T-cell (primary cell): ENCODE results near the gene GAL3ST3. TPM values are rescaled to one million over a fixed set of nuclear protein-coding genes. Genes with fewer than 3 reads are reported as not detected.
A peak's percentile ranks its signal among the peaks of the same experiment; 100 is the strongest.

Experiments used
- ATAC-seq, 4 experiments: fragments of 200-7000 bp in 3 of 4; fragments of 150-1000 bp in 1 of 4; cut with Tn5 transposase; replicated peaks in 1 of 4; 1 replicate in 3 of 4; 2 replicates in 1 of 4; pipeline ENCODE4 v1.10.0; 2021; ENCODE audit warnings: moderate library complexity in 3 of 4, mild to moderate bottlenecking in 2 of 4, moderate number of reproducible peaks in 1 of 4
- CTCF ChIA-PET, 2 donors: fragments of 300-600 bp; sonication (Branson Sonifier 250); formaldehyde crosslinking; loops; one replicate each; lab custom pipeline; 2022; ENCODE audit warnings: antibody characterized with exemption in 2 of 2; lab: Charles Lee
- POLR2A ChIA-PET, 2 donors: fragments of 300-600 bp; sonication (Branson Sonifier 250); formaldehyde crosslinking; loops; one replicate each; lab custom pipeline; 2022; ENCODE audit warnings: antibody characterized with exemption in 2 of 2; lab: Charles Lee
- DNase-seq, 35 experiments: peaks; one replicate each; pipeline versions ENCODE4 v3.0.0 to v3.0.0-alpha.2; 2013 to 2023
- H3K27ac ChIP-seq: one replicate; pipeline ENCODE4 v1.5.1; 2013; ENCODE audit warnings: low read length
- H3K27me3 ChIP-seq, 2 experiments: replicated peaks in 1 of 2; 1 replicate in 1 of 2; 2 replicates in 1 of 2; pipeline versions ENCODE4 v1.6.1 to v1.7.0; 2013; ENCODE audit warnings: low read length in 1 of 2, mixed read lengths in 1 of 2; ENCODE audit not compliant: control insufficient read depth in 2 of 2, insufficient read depth in 2 of 2; ENCODE audit errors: extremely low read depth in 1 of 2
- H3K36me3 ChIP-seq, 2 donors: 1 replicate in 1 of 2; 2 replicates in 1 of 2; pipeline versions ENCODE4 v1.6.1 to v1.7.0; 2013; ENCODE audit warnings: low read length in 1 of 2; ENCODE audit not compliant: control insufficient read depth in 2 of 2, insufficient read depth in 1 of 2; ENCODE audit errors: extremely low read depth in 1 of 2
- H3K4me1 ChIP-seq, 2 experiments: 1 replicate in 1 of 2; 2 replicates in 1 of 2; pipeline versions ENCODE4 v1.6.1 to v1.7.0; 2013; ENCODE audit warnings: low read length in 2 of 2, mixed read lengths in 1 of 2; ENCODE audit not compliant: insufficient read depth in 2 of 2, control insufficient read depth in 1 of 2; ENCODE audit errors: extremely low read depth in 1 of 2
- H3K4me3 ChIP-seq, 2 donors: 1 replicate in 1 of 2; 2 replicates in 1 of 2; pipeline versions ENCODE4 v1.5.1 to v1.7.0; 2013; ENCODE audit warnings: mild to moderate bottlenecking in 2 of 2, low read length in 1 of 2, moderate library complexity in 1 of 2; ENCODE audit not compliant: control insufficient read depth in 1 of 2; ENCODE audit errors: extremely low read depth in 1 of 2
- H3K9me3 ChIP-seq: 2 replicates; pipeline ENCODE4 v1.7.0; 2013
- H3K27ac Mint-ChIP-seq, 2 donors: one replicate each; pipeline ENCODE4 v1.8.0; 2020 to 2021; ENCODE audit warnings: mild to moderate bottlenecking in 2 of 2, mixed read lengths in 2 of 2
- H3K27me3 Mint-ChIP-seq, 2 donors: one replicate each; pipeline ENCODE4 v1.8.0; 2021 to 2022; ENCODE audit warnings: mixed read lengths in 2 of 2
- H3K36me3 Mint-ChIP-seq: one replicate; pipeline ENCODE4 v1.8.0; 2021; ENCODE audit warnings: mixed read lengths
- H3K4me1 Mint-ChIP-seq, 3 donors: one replicate each; pipeline ENCODE4 v1.8.0; 2020 to 2022; ENCODE audit warnings: mixed read lengths in 3 of 3, mild to moderate bottlenecking in 1 of 3
- H3K4me3 Mint-ChIP-seq, 3 donors: one replicate each; pipeline ENCODE4 v1.8.0; 2020 to 2022; ENCODE audit warnings: mild to moderate bottlenecking in 3 of 3, mixed read lengths in 3 of 3, moderate library complexity in 3 of 3
- H3K9me3 Mint-ChIP-seq, 3 donors: one replicate each; pipeline ENCODE4 v1.8.0; 2020 to 2022; ENCODE audit warnings: mixed read lengths in 3 of 3
- WGBS: methylation state at CpG from one replicate; pipeline ENCODE4 v1.1.5; 2013; ENCODE audit warnings: missing lambda C conversion rate; ENCODE audit not compliant: insufficient coverage; 5-methylcytosine and 5-hydroxymethylcytosine counted together
- total RNA-seq, 35 experiments: library from RNA in 6 of 35; stranded (reverse) in 6 of 35; fragments of 120-200 nt in 1 of 35; gene quantifications; one replicate each; pipeline versions ENCODE4 v1.2.1 to v1.2.4 and lab custom pipeline; 2013 to 2026

The GAL3ST3 gene
- total RNA-seq, 5 donors from 2014 or later (not counting 1 experiment from before 2014, with no cell fraction given): 0.18 TPM; not detected in 4

GRCh38 chr11:66015936-66016792, 32.8 kb downstream of the GAL3ST3 start:
- WGBS: 88% methylated on average over 17 of the region's 18 CpGs
- H3K36me3 ChIP-seq: no peaks in the 10 kb centered on the region
- no peaks in the 10 kb centered on the region for H3K9me3 Mint-ChIP-seq
- no peak for ATAC-seq
- H3K9me3 ChIP-seq: no peaks in the 10 kb centered on the region
- no peak for DNase-seq
- H3K36me3 Mint-ChIP-seq: no peaks in the 10 kb centered on the region
- peaks cover 4 to 16% of the 10 kb centered on the region in 2 donors for H3K27me3 Mint-ChIP-seq
- H3K27me3 ChIP-seq: peaks cover 2 to 33% of the 10 kb centered on the region in 2 experiments
- peaks cover 0 to 9% (median 0%) of the 10 kb centered on the region in 3 donors for H3K4me1 Mint-ChIP-seq
- H3K4me3 Mint-ChIP-seq: no peak overlapping the region
- H3K4me1 ChIP-seq: peaks cover 0 to 12% of the 10 kb centered on the region in 2 experiments
- ChIA-PET POLR2A (no interaction called here), CTCF (interaction anchor here in 1 of 2 donors (1.0 kb wide), 1 partner anchor 49 kb away, joined by 3 read pairs; no protein-coding TSS in a partner anchor)
- H3K27ac Mint-ChIP-seq: no peak overlapping the region
- no peak overlapping the region for H3K4me3 ChIP-seq
- no peak overlapping the region for H3K27ac ChIP-seq

GRCh38 chr11:66015454-66015881, 33.5 kb downstream of the GAL3ST3 start:
- Mint-ChIP-seq H3K4me3 (no peak overlapping the region), H3K4me1 (peaks cover 0 to 5% (median 0%) of the 10 kb centered on the region in 3 donors), H3K27me3 (peaks cover 4 to 17% of the 10 kb centered on the region in 2 donors), H3K27ac (no peak overlapping the region), H3K9me3 (no peaks in the 10 kb centered on the region), H3K36me3 (no peaks in the 10 kb centered on the region)
- ATAC-seq (no peak), DNase-seq (no peak)
- ChIA-PET CTCF (interaction anchor here in 1 of 2 donors (0.6 kb wide), 1 partner anchor 684 kb away, joined by 4 read pairs; no protein-coding TSS in a partner anchor), POLR2A (no interaction called here)
- no peaks in the 10 kb centered on the region for H3K9me3 ChIP-seq
- H3K36me3 ChIP-seq: no peaks in the 10 kb centered on the region
- H3K27ac ChIP-seq: no peak overlapping the region
- peaks cover 0 to 10% of the 10 kb centered on the region in 2 experiments for H3K4me1 ChIP-seq
- peaks cover 2 to 37% of the 10 kb centered on the region in 2 experiments for H3K27me3 ChIP-seq
- H3K4me3 ChIP-seq: no peak overlapping the region
- 94% methylated on average over 3 of the region's 7 CpGs for whole genome bisulfite sequencing

DNA sequence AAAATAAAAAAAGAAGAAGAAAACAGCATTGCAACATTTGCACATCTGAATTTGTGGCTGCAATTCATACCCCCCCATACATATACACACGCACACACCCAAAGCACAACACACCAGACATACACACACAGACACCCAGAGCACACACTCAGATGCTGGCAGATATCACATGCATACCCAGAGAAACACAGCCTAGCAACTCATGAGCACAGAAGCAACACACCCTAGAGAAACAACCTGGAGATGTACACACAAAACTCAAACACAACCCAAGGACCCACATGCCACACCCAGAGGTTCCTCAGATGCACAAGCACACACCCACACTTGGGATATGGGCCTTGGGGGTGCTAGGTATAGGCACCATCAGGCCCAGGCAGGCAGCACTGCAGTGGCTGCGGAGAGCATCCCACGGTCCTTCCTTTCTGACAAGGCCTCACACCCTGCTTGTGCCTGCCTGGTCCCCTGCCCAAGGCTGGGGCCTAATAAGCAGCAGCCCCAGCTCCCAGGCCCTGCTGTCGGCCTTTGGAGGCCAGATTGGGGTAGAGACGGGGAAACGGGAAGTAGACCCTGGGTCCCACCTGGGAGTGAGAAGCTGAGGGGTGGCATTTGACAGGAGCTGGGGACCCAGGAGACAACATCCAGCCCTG, 34.0 kb downstream of the GAL3ST3 start:
- Mint-ChIP-seq H3K4me3 (no peak overlapping the region), H3K27ac (no peak overlapping the region), H3K36me3 (no peaks in the 10 kb centered on the region), H3K4me1 (peaks cover 0 to 2% (median 0%) of the 10 kb centered on the region in 3 donors), H3K9me3 (no peaks in the 10 kb centered on the region), H3K27me3 (peaks cover 4 to 21% of the 10 kb centered on the region in 2 donors)
- H3K9me3 ChIP-seq: no peaks in the 10 kb centered on the region
- 94% methylated on average over 5 of the region's 6 CpGs for whole genome bisulfite sequencing
- peaks cover 2 to 39% of the 10 kb centered on the region in 2 experiments for H3K27me3 ChIP-seq
- ChIA-PET CTCF (interaction anchor here in 1 of 2 donors (0.6 kb wide), 1 partner anchor 684 kb away, joined by 4 read pairs; no protein-coding TSS in a partner anchor), POLR2A (no interaction called here)
- no peak overlapping the region for H3K27ac ChIP-seq
- H3K4me3 ChIP-seq: no peak overlapping the region
- ATAC-seq (no peak), DNase-seq (no peak)
- H3K36me3 ChIP-seq: no peaks in the 10 kb centered on the region
- peaks cover 0 to 10% of the 10 kb centered on the region in 2 experiments for H3K4me1 ChIP-seq

GRCh38 chr11:66013762-66014100, 35.2 kb downstream of the GAL3ST3 start:
- Mint-ChIP-seq H3K36me3 (no peaks in the 10 kb centered on the region), H3K27ac (no peak overlapping the region), H3K9me3 (no peaks in the 10 kb centered on the region), H3K27me3 (peaks cover 4 to 21% of the 10 kb centered on the region in 2 donors), H3K4me3 (no peak overlapping the region), H3K4me1 (peaks cover 0 to 2% (median 0%) of the 10 kb centered on the region in 3 donors)
- DNase-seq: no peak
- peaks cover 2 to 39% of the 10 kb centered on the region in 2 experiments for H3K27me3 ChIP-seq
- no peaks in the 10 kb centered on the region for H3K36me3 ChIP-seq
- H3K27ac ChIP-seq: no peak overlapping the region
- POLR2A ChIA-PET: interaction anchor here in 1 of 2 donors (0.9 kb wide), 1 partner anchor 39 kb away, joined by 3 read pairs; no protein-coding TSS in a partner anchor
- H3K4me3 ChIP-seq: no peak overlapping the region
- CTCF ChIA-PET: interaction anchor here in 1 of 2 donors (0.5 kb wide), 1 partner anchor 24 kb away, joined by 3 read pairs; no protein-coding TSS in a partner anchor
- WGBS: 78% methylated on average over 7 of the region's 7 CpGs
- H3K9me3 ChIP-seq: no peaks in the 10 kb centered on the region
- H3K4me1 ChIP-seq: peaks cover 0 to 10% of the 10 kb centered on the region in 2 experiments
- no peak for ATAC-seq

GRCh38 chr11:66012946-66013761, 35.8 kb downstream of the GAL3ST3 start:
- Histone ChIP-seq H3K4me1 (peaks cover 0 to 10% of the 10 kb centered on the region in 2 experiments), H3K27me3 (peaks cover 2 to 39% of the 10 kb centered on the region in 2 experiments), H3K4me3 (no peak overlapping the region), H3K27ac (no peak overlapping the region), H3K36me3 (no peaks in the 10 kb centered on the region), H3K9me3 (no peaks in the 10 kb centered on the region)
- Mint-ChIP-seq H3K9me3 (no peaks in the 10 kb centered on the region), H3K4me3 (no peak overlapping the region), H3K36me3 (no peaks in the 10 kb centered on the region), H3K4me1 (peaks cover 0 to 2% (median 0%) of the 10 kb centered on the region in 3 donors), H3K27me3 (peaks cover 4 to 21% of the 10 kb centered on the region in 2 donors), H3K27ac (no peak overlapping the region)
- ChIA-PET CTCF (interaction anchor here in 1 of 2 donors (0.5 kb wide), 1 partner anchor 25 kb away, joined by 3 read pairs; no protein-coding TSS in a partner anchor), POLR2A (interaction anchor here in 1 of 2 donors (0.9 kb wide), 1 partner anchor 40 kb away, joined by 3 read pairs; no protein-coding TSS in a partner anchor)
- peak in 1 of 35 experiments; percentile 14 for DNase-seq
- ATAC-seq: no peak
- WGBS: 42% methylated on average over 9 of the region's 12 CpGs
